Esophagus squamous epithelium (tissue), 5 donors: Measurements from ENCODE around the gene CNTNAP2. TPM values are rescaled to one million over a fixed set of nuclear protein-coding genes. Genes with fewer than 3 reads are reported as not detected.

Source experiments
- DNase-seq: peaks from one replicate; lab custom pipeline; 2025; lab: John Stamatoyannopoulos, UW
- H3K27ac ChIP-seq, 4 donors: fragments of 200-600 bp; sonication (generic); one replicate each; pipeline ENCODE4 v1.5.1; 2016 to 2019; ENCODE audit warnings: mild to moderate bottlenecking in 1 of 4
- H3K27me3 ChIP-seq, 4 donors: fragments of 200-600 bp; sonication (generic); 1 replicate in 3 of 4; 2 replicates in 1 of 4; pipeline versions ENCODE4 v1.5.1 to v1.6.0; 2017 to 2021; ENCODE audit warnings: antibody characterized with exemption in 1 of 4
- H3K36me3 ChIP-seq, 3 donors: fragments of 200-600 bp; sonication (generic); one replicate each; pipeline ENCODE4 v1.5.1; 2016 to 2019
- H3K4me1 ChIP-seq, 3 donors: fragments of 200-600 bp; sonication (generic); one replicate each; pipeline ENCODE4 v1.5.1; 2017 to 2019
- H3K4me3 ChIP-seq, 4 donors: fragments of 200-600 bp; sonication (generic); 1 replicate in 3 of 4; 2 replicates in 1 of 4; pipeline ENCODE4 v1.5.1; 2016 to 2019; ENCODE audit warnings: mild to moderate bottlenecking in 2 of 4, moderate library complexity in 1 of 4
- H3K9me3 ChIP-seq, 3 donors: fragments of 200-600 bp; sonication (generic); one replicate each; pipeline ENCODE4 v1.5.1; 2016 to 2019
- POLR2A ChIP-seq, 4 donors: fragments of 450-650 bp; IDR thresholded peaks; one replicate each; pipeline ENCODE4 v1.6.1; 2017; ENCODE audit warnings: antibody characterized with exemption in 4 of 4, mild to moderate bottlenecking in 4 of 4, moderate library complexity in 3 of 4
- WGBS, 2 donors: methylation state at CpG; one replicate each; pipeline ENCODE4 v1.1.5; 2018; 5-methylcytosine and 5-hydroxymethylcytosine counted together
- intact Hi-C: fragments of 100-400 bp; cut with DNase I; formaldehyde crosslinking; loops from one replicate; pipeline ENCODE4 v1.15.0; 2022
- total RNA-seq, 4 donors: library from RNA; depleted of rRNA; stranded (reverse); fragments of >200 nt; gene quantifications; one replicate each; pipeline ENCODE4 v1.1.0, GENCODE V29; 2016
- TF ChIP-seq, protein P1 (sequence below), 6 experiments: fragments of 450-650 bp in 4 of 6; fragments of 200-600 bp in 2 of 6; sonication (generic) in 2 of 6; IDR thresholded peaks; one replicate each; pipeline ENCODE4 v1.5.1; 2016 to 2019; ENCODE audit warnings: antibody characterized with exemption in 6 of 6, mild to moderate bottlenecking in 4 of 6, moderate library complexity in 4 of 6
- donor health status: DM: yes; HTN: yes; CAD: no.

The CNTNAP2 gene
- total RNA-seq, 4 donors from 2014 or later: 0.95 to 2.3 (median 1.2) TPM

DNA sequence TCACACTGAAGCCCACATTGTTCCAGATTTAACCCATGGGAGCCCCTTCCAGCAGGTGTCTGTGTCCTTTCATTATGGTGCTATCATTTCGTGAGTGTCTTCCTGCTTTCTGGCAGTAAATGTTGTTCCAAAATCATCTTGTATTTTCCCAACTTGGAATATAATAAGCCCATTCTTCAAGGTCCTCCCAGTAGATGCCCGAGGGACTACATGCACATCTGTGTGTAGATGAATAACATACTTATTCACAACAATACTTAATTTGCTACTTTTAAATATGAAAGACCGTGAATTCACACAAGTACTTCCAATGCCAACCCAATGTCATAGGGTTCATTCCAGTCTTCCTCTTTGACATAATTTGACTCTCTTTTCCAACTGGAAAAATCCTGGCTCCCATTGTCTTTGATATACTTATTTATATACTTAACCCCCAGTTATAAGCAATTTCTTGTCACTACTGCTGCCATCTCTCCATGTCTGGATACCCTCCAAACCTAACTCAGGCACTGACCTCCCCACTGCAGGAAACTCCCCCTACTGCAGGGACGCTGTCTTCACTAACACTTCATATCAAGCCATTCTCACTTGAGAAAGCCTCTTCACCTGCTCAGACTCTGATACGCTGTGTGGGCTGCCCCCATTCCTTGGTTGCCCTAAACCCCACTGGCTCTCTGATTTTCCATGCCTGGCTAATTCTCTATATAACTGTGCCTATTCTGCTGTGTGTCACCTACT, 1119.2 kb downstream of the CNTNAP2 start:
- intact Hi-C loops: no loop called here

GRCh38 chr7:147240468-147240867, 1123.9 kb downstream of the CNTNAP2 start:
- no peak for DNase-seq

More for the DNA sequence above, 1119.2 kb downstream of the CNTNAP2 start:
- H3K4me1 ChIP-seq: no peaks in the 10 kb centered on the region
- no peak overlapping the region for H3K27ac ChIP-seq
- no peaks in the 10 kb centered on the region for H3K36me3 ChIP-seq
- no peak for TF ChIP-seq POLR2A (IDR thresholded peaks at IDR 0.05)
- no peaks in the 10 kb centered on the region for H3K9me3 ChIP-seq
- H3K4me3 ChIP-seq: no peak overlapping the region
- DNase-seq: no peak
- 77% methylated on average over 5 of the region's 5 CpGs for WGBS, 2 donors
- no peaks in the 10 kb centered on the region for H3K27me3 ChIP-seq

GRCh38 chr7:147245274-147245673, 1128.7 kb downstream of the CNTNAP2 start:
- no peak for TF ChIP-seq POLR2A (IDR thresholded peaks at IDR 0.05)
- TF ChIP-seq, protein P1, sequence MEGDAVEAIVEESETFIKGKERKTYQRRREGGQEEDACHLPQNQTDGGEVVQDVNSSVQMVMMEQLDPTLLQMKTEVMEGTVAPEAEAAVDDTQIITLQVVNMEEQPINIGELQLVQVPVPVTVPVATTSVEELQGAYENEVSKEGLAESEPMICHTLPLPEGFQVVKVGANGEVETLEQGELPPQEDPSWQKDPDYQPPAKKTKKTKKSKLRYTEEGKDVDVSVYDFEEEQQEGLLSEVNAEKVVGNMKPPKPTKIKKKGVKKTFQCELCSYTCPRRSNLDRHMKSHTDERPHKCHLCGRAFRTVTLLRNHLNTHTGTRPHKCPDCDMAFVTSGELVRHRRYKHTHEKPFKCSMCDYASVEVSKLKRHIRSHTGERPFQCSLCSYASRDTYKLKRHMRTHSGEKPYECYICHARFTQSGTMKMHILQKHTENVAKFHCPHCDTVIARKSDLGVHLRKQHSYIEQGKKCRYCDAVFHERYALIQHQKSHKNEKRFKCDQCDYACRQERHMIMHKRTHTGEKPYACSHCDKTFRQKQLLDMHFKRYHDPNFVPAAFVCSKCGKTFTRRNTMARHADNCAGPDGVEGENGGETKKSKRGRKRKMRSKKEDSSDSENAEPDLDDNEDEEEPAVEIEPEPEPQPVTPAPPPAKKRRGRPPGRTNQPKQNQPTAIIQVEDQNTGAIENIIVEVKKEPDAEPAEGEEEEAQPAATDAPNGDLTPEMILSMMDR (IDR thresholded peaks at IDR 0.05): peak in 4 of 6 experiments; percentile 13 to 40 (median 34)
- WGBS, 2 donors: 45 to 46% methylated on average over 5 to 8 of the region's 8 CpGs
- Histone ChIP-seq H3K4me3 (no peak overlapping the region), H3K36me3 (no peaks in the 10 kb centered on the region), H3K4me1 (no peaks in the 10 kb centered on the region), H3K27ac (no peak overlapping the region), H3K9me3 (no peaks in the 10 kb centered on the region), H3K27me3 (no peaks in the 10 kb centered on the region)
- DNase-seq: no peak
- intact Hi-C loops: no loop called here

More at GRCh38 chr7:147240468-147240867, 1123.9 kb downstream of the CNTNAP2 start:
- Histone ChIP-seq H3K4me3 (no peak overlapping the region), H3K36me3 (no peaks in the 10 kb centered on the region), H3K27me3 (no peaks in the 10 kb centered on the region), H3K27ac (no peak overlapping the region), H3K9me3 (no peaks in the 10 kb centered on the region), H3K4me1 (no peaks in the 10 kb centered on the region)
- intact Hi-C loops: no loop called here
- no peak for TF ChIP-seq POLR2A (IDR thresholded peaks at IDR 0.05)
- TF ChIP-seq, protein P1 (IDR thresholded peaks at IDR 0.05): no peak
- 38 to 43% methylated on average over 5 of the region's 5 CpGs for WGBS, 2 donors

- 86 to 96% methylated on average over 2 of the region's 2 CpGs for WGBS, 2 donors
- Histone ChIP-seq H3K4me3 (no peak overlapping the region), H3K27me3 (no peaks in the 10 kb centered on the region), H3K27ac (no peak overlapping the region), H3K4me1 (no peaks in the 10 kb centered on the region), H3K9me3 (peaks cover 0 to 5% (median 0%) of the 10 kb centered on the region in 3 donors), H3K36me3 (no peaks in the 10 kb centered on the region)
- no peak for DNase-seq
- intact Hi-C loops: no loop called here
- TF ChIP-seq, protein P1 (IDR thresholded peaks at IDR 0.05): no peak
- no peak for TF ChIP-seq POLR2A (IDR thresholded peaks at IDR 0.05)
These were observed 1133.4 kb downstream of the CNTNAP2 start for GRCh38 chr7:147249956-147250355.

GRCh38 chr7:147251751-147252325, 1135.2 kb downstream of the CNTNAP2 start:
- DNase-seq: no peak
- Histone ChIP-seq H3K36me3 (no peaks in the 10 kb centered on the region), H3K27ac (no peak overlapping the region), H3K9me3 (peaks cover 0 to 5% (median 0%) of the 10 kb centered on the region in 3 donors), H3K27me3 (no peaks in the 10 kb centered on the region), H3K4me3 (no peak overlapping the region), H3K4me1 (no peaks in the 10 kb centered on the region)
- WGBS, 2 donors: 30 to 32% methylated on average over 1 of the region's 1 CpG
- TF ChIP-seq, protein P1 (IDR thresholded peaks at IDR 0.05): no peak
- intact Hi-C loops: no loop called here
